Middle frontal gyrus (tissue), 1 donor: ENCODE measurements around the gene CCSER1.
"Not testable (repeated sequence)": the region's sequence is repeated elsewhere in the genome, so short reads cannot be mapped to it uniquely, and the experiment has no call there.

ENCODE experiments used
- DNase-seq: peaks from one replicate; pipeline ENCODE4 v3.0.0-alpha.2; 2015; ENCODE audit warnings: low spot score; ENCODE audit errors: extremely low spot score

Gene CCSER1

GRCh38 chr4:91330555-91331137 is 1203.5 kb downstream of the CCSER1 start:
- no peak for DNase-seq

DNA sequence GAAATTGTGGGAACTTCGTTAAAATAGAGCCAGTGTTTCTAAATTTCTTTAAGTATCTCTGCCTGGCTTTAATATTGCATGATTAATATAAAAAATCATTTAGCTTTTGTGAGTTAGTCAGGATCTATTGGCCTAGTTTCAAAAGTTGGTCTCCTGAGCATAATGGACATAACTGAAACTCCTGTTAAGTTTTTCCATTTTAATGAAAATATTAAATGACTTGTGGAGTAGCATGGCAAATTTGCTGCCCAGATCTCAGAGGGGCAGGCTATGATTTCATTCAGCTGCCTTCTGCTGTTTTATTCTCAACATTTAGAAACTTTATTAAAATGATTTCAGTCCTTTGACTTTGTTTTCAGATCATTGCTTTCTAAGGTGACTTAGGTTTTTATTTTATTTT is 1213.6 kb downstream of the CCSER1 start:
- DNase-seq = no peak

DNA sequence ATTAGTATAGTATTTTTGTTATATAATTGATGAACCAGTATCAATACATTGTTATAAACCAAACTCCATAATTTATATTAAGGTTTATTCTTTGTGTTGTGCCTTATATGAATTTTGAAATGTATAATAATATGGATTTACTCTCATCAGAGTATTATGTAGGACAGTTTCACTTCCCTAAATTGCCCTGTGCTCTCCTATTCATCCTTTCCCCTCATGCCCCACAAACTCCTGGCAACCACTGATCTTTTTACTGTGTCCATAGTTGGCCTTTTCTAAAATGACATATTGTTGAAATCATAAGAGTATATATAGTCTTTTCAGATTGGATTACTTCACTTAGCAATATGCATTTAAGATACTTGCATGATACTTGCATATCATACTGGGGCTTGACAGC is 1218.4 kb downstream of the CCSER1 start:
- no peak for DNase-seq

DNA sequence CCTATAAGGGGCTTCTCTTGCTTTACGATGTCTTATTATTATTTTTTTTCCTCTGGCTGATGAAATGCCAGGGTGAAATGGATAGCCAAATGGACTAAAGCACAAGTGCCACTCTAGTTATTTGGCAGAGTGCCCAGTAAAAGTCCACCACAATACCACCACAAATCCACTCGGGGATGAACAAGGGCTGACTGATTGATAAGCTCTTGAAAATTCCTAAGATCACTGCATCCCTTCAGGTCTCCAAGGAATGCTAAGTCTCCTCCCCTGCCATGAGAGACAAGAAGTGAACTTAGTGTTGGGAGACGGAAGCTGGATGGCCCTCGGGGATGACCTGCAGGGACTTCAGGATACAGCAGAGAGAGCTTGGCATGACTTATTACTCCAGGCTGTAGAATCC is 1229.3 kb downstream of the CCSER1 start:
- not testable (repeated sequence) for DNase-seq

GRCh38 chr4:91358016-91358415 is 1230.8 kb downstream of the CCSER1 start:
- DNase-seq = not testable (repeated sequence)

GRCh38 chr4:91358621-91359020 is 1231.4 kb downstream of the CCSER1 start:
- not testable (repeated sequence) for DNase-seq

DNA sequence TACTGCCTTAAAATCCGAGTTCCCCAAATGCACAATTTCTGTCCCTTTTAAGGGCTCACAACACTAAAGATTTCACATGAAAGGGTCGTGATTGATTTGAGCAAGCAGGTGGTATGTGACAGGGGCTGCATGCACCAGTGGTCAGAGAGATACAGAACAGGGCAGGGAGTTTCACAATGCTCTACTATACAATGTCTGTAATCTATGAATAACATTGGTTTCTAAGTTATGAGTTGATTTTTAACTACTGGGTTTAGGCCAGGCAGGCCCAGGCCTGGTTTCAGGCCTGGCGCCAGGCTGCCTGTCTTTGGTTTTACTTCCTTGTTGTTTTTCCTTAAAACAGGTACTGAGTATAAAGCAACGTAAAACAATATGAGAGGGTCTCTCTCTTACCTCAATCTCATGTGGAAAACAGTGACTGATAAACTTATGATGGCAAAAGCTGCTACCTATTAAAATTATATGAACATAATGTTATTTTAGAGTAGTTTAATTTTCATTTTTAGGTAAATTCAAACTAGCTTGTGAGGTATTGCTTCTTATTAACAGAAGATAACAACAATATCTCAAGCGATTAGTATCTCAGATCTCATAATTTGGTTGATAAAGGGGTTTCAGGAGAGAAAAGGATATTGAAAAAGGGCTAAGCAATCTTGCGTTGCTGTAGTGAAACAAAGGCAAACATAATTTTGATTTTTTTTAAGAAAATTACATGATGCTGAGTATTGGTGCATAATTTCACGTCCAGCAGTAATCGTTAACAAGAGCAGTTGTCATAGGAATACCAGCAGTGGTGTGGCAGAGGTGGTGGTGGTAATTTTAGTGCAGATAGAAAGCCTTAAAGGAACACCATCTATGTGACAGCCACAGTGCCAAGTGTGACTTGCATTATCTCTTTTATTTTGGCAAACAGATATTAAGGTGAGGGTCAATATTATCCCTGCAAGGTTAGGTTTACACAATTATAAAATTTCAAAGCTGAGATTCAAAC is 1232.1 kb downstream of the CCSER1 start:
- no peak for DNase-seq

GRCh38 chr4:91362125-91362524 is 1234.9 kb downstream of the CCSER1 start:
- DNase-seq = no peak

- DNase-seq = no peak
These were observed 1239.4 kb downstream of the CCSER1 start for GRCh38 chr4:91366554-91366953.

DNA sequence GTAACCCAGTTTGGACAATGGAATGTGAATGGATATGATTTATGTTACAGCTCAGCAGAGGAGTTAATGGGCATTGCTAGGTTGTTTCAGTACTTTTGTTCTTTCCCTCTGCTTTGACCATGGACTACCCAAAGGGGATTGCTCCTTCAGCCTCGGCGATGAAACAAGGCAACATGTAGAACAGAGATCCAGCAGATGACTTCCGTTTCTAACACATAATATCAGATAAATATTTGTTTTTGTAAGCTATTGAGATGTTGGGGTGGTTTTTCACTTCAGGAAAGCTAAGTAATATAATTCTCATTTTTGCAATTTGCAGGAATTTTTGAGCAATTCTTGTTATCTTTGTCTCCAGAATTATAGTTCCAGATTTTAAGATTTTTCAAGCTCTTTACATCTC is 1241.9 kb downstream of the CCSER1 start:
- DNase-seq = no peak

DNA sequence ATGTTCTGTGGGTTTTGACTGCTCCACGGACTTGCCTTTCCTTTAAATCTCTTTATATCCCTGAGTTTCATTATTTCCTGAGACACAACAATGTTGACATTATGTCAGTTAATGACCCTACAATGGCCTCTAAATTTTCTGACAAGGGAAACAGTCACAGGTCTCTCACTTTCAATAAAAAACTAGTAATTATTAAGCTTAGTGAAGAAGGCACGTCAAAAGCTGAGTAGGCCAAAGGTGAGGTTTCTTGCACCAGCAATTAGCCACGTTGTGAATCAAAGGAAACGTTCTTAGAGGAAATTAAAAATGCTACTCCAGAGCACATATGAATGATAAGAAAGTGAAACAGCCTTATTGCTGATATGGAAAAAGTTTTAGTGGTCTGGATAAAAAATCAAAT is 1246.4 kb downstream of the CCSER1 start:
- no peak for DNase-seq

GRCh38 chr4:91405431-91405830 is 1278.2 kb downstream of the CCSER1 start:
- DNase-seq = not testable (repeated sequence)

GRCh38 chr4:91422011-91422410 is 1294.8 kb downstream of the CCSER1 start:
- no peak for DNase-seq

GRCh38 chr4:91426725-91427124 is 1299.5 kb downstream of the CCSER1 start:
- no peak for DNase-seq

DNA sequence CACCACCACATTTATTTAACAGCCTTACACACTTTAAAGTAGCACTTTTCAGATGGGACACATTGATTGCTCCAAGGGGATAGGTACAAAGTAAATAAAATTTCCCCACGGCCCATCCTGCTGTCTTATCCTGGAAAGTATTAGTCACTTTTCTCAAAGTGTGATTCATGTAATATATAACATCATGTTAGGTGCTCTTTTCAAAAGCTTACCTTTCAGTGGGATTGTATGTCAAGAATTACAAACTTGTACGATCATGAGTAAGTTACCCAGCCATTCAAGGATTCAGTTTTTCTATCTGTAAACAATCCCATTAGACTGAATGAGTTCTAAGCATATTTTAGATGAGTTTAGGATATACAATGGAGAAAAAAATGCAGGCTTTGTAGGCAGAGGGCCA is 1300.0 kb downstream of the CCSER1 start:
- no peak for DNase-seq

DNA sequence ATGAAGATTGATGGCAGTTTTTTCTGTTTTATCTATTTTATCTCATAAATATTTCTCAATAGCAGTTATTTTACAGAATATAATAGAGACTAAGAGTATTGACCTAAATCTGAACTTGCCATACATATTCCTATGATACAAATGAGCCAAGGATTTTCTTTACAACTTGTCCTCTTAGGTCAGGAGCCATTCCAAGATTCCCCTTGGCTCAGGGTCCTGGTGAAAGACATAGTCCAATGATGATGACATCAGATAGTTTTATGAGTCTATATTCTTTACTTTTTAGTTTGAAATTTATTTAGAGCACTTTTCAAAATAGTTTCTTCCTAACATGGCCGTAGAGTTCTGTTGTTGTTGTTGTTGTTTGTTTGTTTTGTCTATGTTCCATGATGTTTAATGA is 1307.4 kb downstream of the CCSER1 start:
- DNase-seq = no peak

DNA sequence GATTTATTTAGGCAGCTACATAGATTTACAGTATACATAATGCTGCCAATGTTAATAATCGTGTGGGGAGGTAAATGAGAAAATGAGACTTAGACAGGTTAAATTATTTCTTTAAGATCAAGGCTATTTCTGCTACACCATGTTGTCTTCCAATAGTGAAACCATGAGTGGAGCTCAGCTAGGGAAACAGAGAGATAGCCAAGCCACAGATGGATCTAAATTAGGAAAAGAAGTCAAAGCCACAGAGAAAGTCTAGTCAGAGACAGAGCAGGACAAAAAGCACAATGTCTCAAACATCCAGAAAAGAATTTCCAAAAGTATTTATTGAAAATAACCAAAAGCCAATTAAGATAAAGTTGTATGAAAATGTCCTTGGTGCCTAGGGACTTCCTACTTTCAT is 1309.4 kb downstream of the CCSER1 start:
- DNase-seq = no peak

GRCh38 chr4:91447168-91447567 is 1320.0 kb downstream of the CCSER1 start:
- DNase-seq = no peak

GRCh38 chr4:91448668-91449330 is 1321.6 kb downstream of the CCSER1 start:
- no peak for DNase-seq

DNA sequence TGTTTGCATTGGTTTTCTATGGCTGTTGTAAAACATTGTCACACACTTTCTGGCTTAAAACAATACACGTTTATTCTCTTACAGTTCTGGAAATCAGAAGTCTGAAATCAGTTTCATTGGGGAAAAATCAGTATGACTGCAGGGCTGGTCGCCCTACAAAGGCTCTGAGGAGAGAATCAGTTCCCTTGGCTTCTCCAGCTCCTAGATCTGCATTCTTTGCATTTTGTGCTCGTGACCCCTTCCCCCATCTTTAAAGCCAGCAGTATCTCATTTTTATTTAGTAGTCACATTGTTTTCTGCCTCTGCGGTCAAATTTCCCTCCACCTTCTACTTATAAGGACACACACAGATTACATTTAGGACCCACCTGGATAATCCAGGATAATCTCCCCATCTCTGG is 1326.9 kb downstream of the CCSER1 start:
- no peak for DNase-seq

DNA sequence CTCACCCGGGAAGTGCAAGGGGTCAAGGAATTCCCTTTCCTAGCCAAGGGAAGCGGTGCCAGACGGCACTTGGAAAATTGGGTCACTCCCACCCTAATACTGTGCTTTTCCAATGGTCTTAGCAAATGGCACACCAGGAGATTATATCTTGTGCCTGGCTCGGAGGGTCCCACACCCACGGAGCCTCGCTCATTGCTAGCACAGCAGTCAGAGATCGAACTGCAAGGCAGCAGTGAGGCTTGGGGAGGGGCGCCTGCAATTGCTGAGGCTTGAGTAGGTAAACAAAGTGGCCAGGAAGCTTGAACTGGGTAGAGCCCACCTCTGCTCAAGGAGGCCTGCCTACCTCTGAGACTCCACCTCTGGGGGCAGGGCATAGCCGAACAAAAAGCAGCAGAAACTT is 1335.4 kb downstream of the CCSER1 start:
- not testable (repeated sequence) for DNase-seq

DNA sequence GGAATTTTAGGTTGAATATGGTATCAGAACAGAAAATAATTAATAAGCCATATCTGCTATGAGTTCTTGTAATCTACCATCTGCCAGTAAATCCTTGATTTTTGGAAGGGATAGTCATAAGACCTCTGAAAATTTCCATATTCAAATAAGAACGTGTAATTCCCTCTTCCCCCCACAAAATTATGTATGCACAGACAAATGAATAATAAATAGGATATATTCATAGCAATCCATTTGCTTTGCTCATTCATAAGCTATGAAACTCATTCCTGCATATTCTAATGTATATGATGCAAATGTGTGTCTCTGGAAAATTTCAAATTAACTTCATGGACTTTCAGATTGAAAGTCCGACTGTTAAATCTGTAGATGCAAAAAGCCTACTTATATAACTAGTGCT is 1343.5 kb downstream of the CCSER1 start:
- DNase-seq = no peak
